GM12875 (cell line): Measurements from ENCODE around the gene CNTLN.
"Not testable (repeated sequence)": the region's sequence is repeated elsewhere in the genome, so short reads cannot be mapped to it uniquely, and the experiment has no call there.

Experiments
- H3K4me3 ChIP-seq: one replicate; pipeline ENCODE4 v1.5.1; 2011; ENCODE audit warnings: low read depth, low read length, control low read depth
- CTCF ChIP-seq: IDR thresholded peaks from 2 replicates; pipeline ENCODE4 v1.5.1; 2011; ENCODE audit warnings: low read depth, mild to moderate bottlenecking, control low read depth, inconsistent platforms, low read length, moderate library complexity, borderline replicate concordance; ENCODE audit not compliant: insufficient read depth

Gene CNTLN

GRCh38 chr9:17140418-17140817, 5.6 kb downstream of the CNTLN start:
- H3K4me3 ChIP-seq, result no peak overlapping the region
- TF ChIP-seq CTCF, result no peak

GRCh38 chr9:17148324-17148723, 13.5 kb downstream of the CNTLN start:
- no peak overlapping the region for H3K4me3 ChIP-seq
- no peak for TF ChIP-seq CTCF

DNA sequence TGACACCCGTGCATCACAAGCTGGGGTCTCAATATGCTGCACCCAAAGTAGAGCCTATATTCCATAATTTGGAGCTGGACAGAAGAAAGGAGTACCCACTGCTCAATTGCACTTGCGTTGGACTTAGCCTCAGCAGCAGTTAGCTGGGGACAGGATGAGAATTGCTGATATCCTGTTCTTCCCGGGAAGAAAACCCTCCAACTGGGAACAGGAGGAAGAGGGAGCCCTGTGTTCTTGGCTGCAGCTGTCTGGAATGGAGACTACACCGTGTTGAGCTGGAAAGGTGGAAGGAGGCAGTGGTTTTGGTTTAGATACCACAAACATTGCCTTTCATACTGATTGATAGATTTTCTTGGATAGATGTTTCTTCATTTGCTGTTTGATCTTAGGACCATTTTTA, 24.6 kb downstream of the CNTLN start:
- no peak overlapping the region for H3K4me3 ChIP-seq
- no peak for TF ChIP-seq CTCF

DNA sequence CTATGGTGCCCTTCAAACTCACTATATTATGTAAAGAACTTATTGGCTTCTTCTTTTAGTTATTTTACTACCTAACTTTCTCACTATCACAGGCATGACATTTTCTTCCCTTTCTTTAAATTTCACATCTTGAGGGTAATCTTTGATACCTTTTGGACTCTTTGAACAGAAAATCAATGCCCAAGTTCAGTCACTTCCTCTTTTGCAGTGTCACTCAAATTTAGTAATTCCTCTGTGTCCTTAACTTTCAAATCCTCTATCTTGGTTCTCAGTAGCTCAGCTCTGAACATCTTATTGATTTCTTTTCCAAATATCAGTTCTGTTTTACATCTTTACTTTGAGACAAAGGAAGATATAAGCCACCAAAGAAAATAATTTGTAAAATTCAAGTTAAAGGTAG, 25.5 kb downstream of the CNTLN start:
- no peak for TF ChIP-seq CTCF
- H3K4me3 ChIP-seq, result no peak overlapping the region

GRCh38 chr9:17165764-17166163, 30.9 kb downstream of the CNTLN start:
- TF ChIP-seq CTCF, result no peak
- H3K4me3 ChIP-seq, result no peak overlapping the region

GRCh38 chr9:17166346-17166745, 31.5 kb downstream of the CNTLN start:
- no peak overlapping the region for H3K4me3 ChIP-seq
- no peak for TF ChIP-seq CTCF

DNA sequence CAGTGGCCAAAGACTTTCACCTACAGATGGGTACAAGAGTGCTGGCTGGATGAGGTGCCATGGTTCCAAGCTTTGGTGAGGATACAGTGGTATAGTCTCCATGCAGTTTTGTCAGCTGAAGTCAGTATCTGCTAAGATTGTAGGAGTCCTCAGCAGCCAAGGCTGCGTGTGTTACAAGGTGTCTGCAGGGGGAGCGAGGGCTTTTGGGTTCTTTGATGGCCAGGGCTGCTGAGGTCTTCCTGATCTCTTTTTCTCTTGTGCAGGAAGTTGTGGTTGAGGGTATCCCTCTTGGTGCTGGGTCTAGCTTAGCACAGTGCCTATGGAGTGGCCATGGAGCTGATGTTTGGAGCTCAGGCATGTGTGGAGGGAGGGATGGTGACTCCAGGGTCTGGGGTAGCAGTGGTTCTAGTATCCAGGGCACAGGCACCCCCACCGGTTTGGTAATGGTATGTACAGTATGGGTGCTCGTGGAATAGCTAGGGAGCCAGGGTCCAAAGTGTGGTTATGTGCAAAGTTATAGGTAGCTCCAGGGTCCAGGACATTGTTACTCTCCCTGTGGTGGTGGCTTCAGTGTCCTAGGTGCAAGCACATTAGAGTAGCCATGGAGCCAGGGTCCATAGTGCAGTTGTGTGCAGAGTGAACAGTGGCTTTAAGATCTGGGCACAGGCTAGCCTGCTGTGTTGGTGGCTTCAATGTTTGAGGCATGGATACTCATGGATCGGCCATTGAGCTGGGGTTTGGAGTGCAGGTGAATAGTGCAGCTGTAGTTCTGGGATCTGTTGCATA, 36.7 kb downstream of the CNTLN start:
- TF ChIP-seq CTCF, result no peak

DNA sequence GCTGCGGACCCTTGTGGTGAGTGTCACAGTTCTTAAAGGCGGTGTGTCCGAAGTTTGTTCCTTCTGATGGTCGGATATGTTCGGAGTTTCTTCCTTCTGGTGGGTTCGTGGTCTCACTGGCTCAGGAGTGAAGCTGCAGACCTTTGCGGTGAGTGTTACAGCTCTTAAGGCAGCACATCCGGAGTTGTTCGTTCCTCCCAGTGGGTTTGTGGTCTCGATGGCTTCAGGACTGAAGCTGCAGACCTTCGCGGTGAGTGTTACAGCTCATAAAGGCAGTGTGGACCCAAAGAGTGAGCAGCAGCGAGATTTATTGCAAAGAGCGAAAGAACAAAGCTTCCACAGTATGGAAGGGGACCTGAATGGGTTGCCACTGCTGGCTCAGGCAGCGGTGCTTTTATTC, 42.7 kb downstream of the CNTLN start:
- not testable (repeated sequence) for H3K4me3 ChIP-seq

More for the DNA sequence above, 36.7 kb downstream of the CNTLN start:
- H3K4me3 ChIP-seq, result no peak overlapping the region
